ENCODE results near the gene DIP2C. TPM values are rescaled to one million over a fixed set of nuclear protein-coding genes. Genes with fewer than 3 reads are reported as not detected.

Gene DIP2C
- total RNA-seq, 3 donors from 2014 or later, result 17.1 to 48.2 (median 20.3) TPM

DNA sequence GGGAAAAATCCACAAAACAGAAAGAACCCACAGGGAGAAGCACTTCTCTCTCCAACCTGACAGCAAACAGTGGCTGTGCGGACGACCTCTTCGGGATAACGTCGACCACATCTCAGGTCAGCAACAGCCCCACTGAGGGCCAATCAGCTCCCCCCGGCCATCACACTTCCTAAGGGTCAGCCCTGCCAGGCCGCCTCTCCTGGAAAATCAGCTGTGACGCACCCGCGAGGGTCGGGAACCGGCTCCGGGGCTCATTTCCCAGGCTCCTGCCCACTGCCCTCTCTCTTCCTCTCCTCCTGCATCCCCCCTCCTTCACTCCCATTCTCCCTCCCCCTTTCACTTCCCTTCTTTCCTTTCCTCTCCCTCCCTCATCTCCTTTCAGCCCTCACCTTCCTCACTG, 118.3 kb downstream of the DIP2C start:
- H3K4me3 ChIP-seq, result no peak overlapping the region
- no peaks in the 10 kb centered on the region for H3K4me1 ChIP-seq
- no peaks in the 10 kb centered on the region for H3K27me3 ChIP-seq
- intact Hi-C loops (cut with DNase I; ENCODE audit: low total_unique reads), result no loop called here
- no peaks in the 10 kb centered on the region for H3K36me3 ChIP-seq
- DNase-seq (ENCODE audit: low spot score in 2 of 2), result no peak
- TF ChIP-seq, protein P1, sequence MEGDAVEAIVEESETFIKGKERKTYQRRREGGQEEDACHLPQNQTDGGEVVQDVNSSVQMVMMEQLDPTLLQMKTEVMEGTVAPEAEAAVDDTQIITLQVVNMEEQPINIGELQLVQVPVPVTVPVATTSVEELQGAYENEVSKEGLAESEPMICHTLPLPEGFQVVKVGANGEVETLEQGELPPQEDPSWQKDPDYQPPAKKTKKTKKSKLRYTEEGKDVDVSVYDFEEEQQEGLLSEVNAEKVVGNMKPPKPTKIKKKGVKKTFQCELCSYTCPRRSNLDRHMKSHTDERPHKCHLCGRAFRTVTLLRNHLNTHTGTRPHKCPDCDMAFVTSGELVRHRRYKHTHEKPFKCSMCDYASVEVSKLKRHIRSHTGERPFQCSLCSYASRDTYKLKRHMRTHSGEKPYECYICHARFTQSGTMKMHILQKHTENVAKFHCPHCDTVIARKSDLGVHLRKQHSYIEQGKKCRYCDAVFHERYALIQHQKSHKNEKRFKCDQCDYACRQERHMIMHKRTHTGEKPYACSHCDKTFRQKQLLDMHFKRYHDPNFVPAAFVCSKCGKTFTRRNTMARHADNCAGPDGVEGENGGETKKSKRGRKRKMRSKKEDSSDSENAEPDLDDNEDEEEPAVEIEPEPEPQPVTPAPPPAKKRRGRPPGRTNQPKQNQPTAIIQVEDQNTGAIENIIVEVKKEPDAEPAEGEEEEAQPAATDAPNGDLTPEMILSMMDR (IDR thresholded peaks at IDR 0.05), result no peak
- TF ChIP-seq POLR2AphosphoS5 (IDR thresholded peaks at IDR 0.05), result no peak
- no peak for TF ChIP-seq POLR2A (IDR thresholded peaks at IDR 0.05)
- no peak overlapping the region for H3K27ac ChIP-seq
- peaks cover 0 to 7% of the 10 kb centered on the region in 2 donors for H3K9me3 ChIP-seq

DNA sequence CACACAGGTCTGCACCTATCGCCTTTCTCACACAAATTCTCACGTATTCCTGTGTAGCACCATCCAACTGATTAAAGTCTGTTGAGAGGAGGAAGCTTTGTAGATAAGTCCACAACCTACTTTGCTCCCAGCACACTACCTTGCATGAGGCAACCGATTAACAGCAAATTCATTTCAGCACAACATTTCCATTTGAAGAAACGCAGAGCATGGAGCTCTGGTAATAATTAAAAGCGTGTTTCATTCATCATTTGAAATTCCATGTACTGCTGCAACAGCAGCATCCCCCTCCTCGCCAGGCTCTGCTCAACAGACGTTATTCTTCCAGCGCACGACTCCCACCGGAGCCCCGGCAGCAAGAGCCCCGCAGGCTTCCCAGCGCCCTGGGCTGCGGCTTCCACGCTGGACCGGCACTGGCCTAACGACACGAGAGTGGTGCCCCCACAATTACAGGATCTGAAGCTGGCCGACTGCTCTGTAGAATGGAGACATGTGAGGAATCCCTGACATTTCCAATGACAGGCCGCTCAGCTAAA, 118.8 kb downstream of the DIP2C start:
- no peaks in the 10 kb centered on the region for H3K4me1 ChIP-seq
- DNase-seq (ENCODE audit: low spot score in 2 of 2), result no peak
- H3K27ac ChIP-seq, result no peak overlapping the region
- TF ChIP-seq POLR2AphosphoS5 (IDR thresholded peaks at IDR 0.05), result no peak
- no peak for TF ChIP-seq POLR2A (IDR thresholded peaks at IDR 0.05)
- TF ChIP-seq, protein P1 (IDR thresholded peaks at IDR 0.05), result no peak
- no peaks in the 10 kb centered on the region for H3K27me3 ChIP-seq
- H3K4me3 ChIP-seq, result no peak overlapping the region
- H3K36me3 ChIP-seq, result no peaks in the 10 kb centered on the region
- peaks cover 0 to 7% of the 10 kb centered on the region in 2 donors for H3K9me3 ChIP-seq
- intact Hi-C loops (cut with DNase I; ENCODE audit: low total_unique reads), result no loop called here

DNA sequence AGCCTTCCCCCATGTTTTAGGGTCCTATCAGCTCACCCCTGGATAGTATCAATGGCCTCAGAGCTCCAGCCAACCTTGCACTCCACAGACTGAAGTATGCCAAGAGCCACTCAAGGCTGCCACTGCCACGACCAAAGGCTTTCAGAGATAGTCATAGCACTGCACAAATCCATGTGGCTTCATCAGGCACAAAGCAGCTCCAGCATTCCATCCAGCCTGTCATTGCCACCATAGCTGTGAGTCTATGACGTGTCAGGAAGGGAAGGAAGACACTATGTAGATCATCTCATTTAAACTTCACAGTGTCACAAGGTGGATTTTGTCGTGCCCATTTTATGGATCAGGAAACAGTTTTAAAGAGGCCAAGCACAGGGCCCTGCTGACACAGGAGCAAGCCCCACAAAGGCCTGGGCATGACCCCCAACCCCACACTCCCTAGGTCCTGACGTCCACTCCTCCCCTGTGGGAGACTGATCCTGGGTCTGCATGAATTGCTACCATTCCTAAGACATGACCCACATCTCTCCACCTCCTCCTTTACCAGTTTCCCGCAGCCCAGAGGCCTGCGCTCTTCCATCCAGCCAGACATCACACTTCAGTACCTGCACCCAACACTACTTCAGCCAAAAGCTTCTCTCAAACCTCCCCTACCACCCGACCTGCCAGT, 119.4 kb downstream of the DIP2C start:
- intact Hi-C loops (cut with DNase I; ENCODE audit: low total_unique reads), result no loop called here
- Histone ChIP-seq H3K4me1 (no peaks in the 10 kb centered on the region), H3K27ac (no peak overlapping the region), H3K27me3 (no peaks in the 10 kb centered on the region), H3K9me3 (peaks cover 0 to 7% of the 10 kb centered on the region in 2 donors), H3K36me3 (no peaks in the 10 kb centered on the region), H3K4me3 (no peak overlapping the region)
- DNase-seq (ENCODE audit: low spot score in 2 of 2), result no peak
- TF ChIP-seq POLR2A (IDR thresholded peaks at IDR 0.05) (no peak), POLR2AphosphoS5 (IDR thresholded peaks at IDR 0.05) (no peak)
- TF ChIP-seq, protein P1 (IDR thresholded peaks at IDR 0.05), result no peak

DNA sequence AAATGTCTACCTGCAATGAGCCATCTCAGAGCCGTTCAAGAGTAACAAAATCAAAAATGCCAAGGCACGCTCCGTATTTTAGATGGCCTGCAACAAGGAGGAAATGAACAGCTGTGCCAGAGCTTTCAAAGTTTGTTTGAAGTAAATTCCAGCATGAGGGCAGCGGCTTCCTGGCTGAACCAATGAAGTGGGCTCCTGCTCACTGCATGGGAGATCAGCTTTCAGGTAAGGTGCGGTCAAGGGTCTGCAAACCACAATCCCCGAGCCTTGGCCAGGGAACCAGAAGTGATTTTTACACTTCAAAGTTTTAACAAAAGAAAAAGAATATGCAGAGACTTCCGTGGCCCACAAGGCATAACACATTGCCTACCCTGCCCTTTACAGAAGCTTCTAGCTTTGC, 120.6 kb downstream of the DIP2C start:
- no peaks in the 10 kb centered on the region for H3K4me1 ChIP-seq
- DNase-seq (ENCODE audit: low spot score in 2 of 2), result no peak
- H3K4me3 ChIP-seq, result no peak overlapping the region
- H3K27me3 ChIP-seq, result no peaks in the 10 kb centered on the region
- no peaks in the 10 kb centered on the region for H3K36me3 ChIP-seq
- H3K9me3 ChIP-seq, result peaks cover 0 to 7% of the 10 kb centered on the region in 2 donors
- intact Hi-C loops (cut with DNase I; ENCODE audit: low total_unique reads), result no loop called here
- no peak overlapping the region for H3K27ac ChIP-seq
- TF ChIP-seq, protein P1 (IDR thresholded peaks at IDR 0.05), result no peak
- TF ChIP-seq POLR2A (IDR thresholded peaks at IDR 0.05) (no peak), POLR2AphosphoS5 (IDR thresholded peaks at IDR 0.05) (no peak)

DNA sequence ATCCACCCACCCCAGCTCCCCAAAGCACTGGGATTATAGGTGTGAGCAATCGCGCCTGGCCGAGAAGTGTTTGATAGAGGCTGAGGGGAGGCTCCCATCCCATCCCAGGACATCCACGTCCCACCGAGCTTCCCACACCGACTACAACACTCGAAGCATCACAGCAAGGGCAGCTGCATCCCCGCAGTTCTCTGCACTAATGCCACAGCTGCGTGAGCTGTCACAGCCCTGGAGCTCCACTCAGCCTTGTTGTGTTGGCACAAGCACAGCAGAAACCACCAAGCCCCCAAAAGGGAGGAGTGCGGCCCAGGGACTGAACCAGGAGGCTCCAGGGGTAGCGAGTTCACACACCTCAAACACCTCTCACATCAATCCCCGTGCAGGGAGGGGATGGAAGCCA, 121.6 kb downstream of the DIP2C start:
- no peak for TF ChIP-seq POLR2AphosphoS5 (IDR thresholded peaks at IDR 0.05)
- no peaks in the 10 kb centered on the region for H3K27me3 ChIP-seq
- intact Hi-C loops (cut with DNase I; ENCODE audit: low total_unique reads), result no loop called here
- peaks cover 0 to 7% of the 10 kb centered on the region in 2 donors for H3K9me3 ChIP-seq
- H3K36me3 ChIP-seq, result no peaks in the 10 kb centered on the region
- no peaks in the 10 kb centered on the region for H3K4me1 ChIP-seq
- no peak overlapping the region for H3K27ac ChIP-seq
- H3K4me3 ChIP-seq, result no peak overlapping the region
- DNase-seq (ENCODE audit: low spot score in 2 of 2), result no peak
